ENCODE data around the gene STARD3NL. TPM values are rescaled to one million over a fixed set of nuclear protein-coding genes. Genes with fewer than 3 reads are reported as not detected.

Gene STARD3NL
- polyA plus RNA-seq, 1 experiment = 25.8 TPM

DNA sequence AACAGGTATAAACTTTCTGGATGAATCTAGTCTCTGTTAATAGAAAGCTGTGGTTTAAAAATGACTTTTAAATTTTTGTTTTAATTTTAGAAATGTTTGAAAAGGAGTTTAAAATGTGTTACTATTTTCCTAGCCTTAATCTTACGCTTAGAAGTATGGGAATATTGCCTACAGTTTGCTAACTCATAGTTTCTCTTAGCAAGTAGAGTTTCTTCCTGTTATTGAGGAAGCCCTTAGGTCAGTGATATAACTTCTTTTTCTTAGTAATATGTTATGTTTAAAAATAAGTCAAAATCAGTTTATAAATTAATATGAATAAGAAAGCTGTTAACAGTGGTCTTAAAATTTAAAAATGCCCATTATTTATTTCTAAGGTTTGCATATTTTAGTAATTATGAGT lies 3.1 kb downstream of the STARD3NL start:
- no peaks in the 10 kb centered on the region; the same call in 1 of the 2 replicates for H3K36me3 ChIP-seq (ENCODE audit: control insufficient read depth, insufficient read depth, low read length)
- no peak for DNase-seq (ENCODE audit: low read depth)
- H3K4me3 ChIP-seq (ENCODE audit: low read depth, low read length) = no peak overlapping the region
- TF ChIP-seq, protein P1, sequence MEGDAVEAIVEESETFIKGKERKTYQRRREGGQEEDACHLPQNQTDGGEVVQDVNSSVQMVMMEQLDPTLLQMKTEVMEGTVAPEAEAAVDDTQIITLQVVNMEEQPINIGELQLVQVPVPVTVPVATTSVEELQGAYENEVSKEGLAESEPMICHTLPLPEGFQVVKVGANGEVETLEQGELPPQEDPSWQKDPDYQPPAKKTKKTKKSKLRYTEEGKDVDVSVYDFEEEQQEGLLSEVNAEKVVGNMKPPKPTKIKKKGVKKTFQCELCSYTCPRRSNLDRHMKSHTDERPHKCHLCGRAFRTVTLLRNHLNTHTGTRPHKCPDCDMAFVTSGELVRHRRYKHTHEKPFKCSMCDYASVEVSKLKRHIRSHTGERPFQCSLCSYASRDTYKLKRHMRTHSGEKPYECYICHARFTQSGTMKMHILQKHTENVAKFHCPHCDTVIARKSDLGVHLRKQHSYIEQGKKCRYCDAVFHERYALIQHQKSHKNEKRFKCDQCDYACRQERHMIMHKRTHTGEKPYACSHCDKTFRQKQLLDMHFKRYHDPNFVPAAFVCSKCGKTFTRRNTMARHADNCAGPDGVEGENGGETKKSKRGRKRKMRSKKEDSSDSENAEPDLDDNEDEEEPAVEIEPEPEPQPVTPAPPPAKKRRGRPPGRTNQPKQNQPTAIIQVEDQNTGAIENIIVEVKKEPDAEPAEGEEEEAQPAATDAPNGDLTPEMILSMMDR (IDR thresholded peaks at IDR 0.05; ENCODE audit: insufficient read depth, low read depth, low read length) = no peak
- ChIA-PET CTCF (interaction anchor here (0.8 to 3.1 kb wide), 4 partner anchors 10 to 154 kb away, joined by 3 to 11 read pairs (median 4); no protein-coding TSS in a partner anchor), POLR2A (no interaction called here)
- H3K27me3 ChIP-seq (ENCODE audit: control insufficient read depth, insufficient read depth, low read length) = no peaks in the 10 kb centered on the region

DNA sequence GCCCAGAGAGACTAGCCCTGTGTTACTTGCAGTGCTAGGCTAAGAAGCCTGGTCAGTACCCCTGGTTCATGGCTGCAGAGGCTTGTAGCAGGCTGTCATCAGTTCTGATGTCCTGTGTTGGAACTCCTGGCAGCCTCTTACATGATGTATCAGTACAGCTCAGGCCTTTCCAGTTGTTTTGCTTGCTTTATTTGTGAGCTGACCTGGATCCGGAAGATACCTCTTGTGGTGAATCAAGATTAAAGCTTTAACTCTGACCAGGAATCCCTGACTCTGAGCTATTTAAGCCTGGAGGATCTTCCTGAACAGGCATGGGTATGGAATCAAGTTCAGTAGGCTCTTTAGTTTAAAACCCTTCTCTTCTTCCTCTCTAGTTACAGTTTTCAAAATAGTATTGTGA lies 4.4 kb downstream of the STARD3NL start:
- DNase-seq (ENCODE audit: low read depth) = no peak
- ChIA-PET POLR2A (no interaction called here), CTCF (interaction anchor here (1.1 to 3.1 kb wide), 2 partner anchors 33 to 187 kb away, joined by 3 to 11 read pairs; no protein-coding TSS in a partner anchor)
- Histone ChIP-seq H3K4me3 (ENCODE audit: low read depth, low read length) (no peak overlapping the region), H3K36me3 (ENCODE audit: control insufficient read depth, insufficient read depth, low read length) (no peaks in the 10 kb centered on the region; the same call in 1 of the 2 replicates), H3K27me3 (ENCODE audit: control insufficient read depth, insufficient read depth, low read length) (no peaks in the 10 kb centered on the region)
- TF ChIP-seq, protein P1 (IDR thresholded peaks at IDR 0.05; ENCODE audit: insufficient read depth, low read depth, low read length) = no peak

DNA sequence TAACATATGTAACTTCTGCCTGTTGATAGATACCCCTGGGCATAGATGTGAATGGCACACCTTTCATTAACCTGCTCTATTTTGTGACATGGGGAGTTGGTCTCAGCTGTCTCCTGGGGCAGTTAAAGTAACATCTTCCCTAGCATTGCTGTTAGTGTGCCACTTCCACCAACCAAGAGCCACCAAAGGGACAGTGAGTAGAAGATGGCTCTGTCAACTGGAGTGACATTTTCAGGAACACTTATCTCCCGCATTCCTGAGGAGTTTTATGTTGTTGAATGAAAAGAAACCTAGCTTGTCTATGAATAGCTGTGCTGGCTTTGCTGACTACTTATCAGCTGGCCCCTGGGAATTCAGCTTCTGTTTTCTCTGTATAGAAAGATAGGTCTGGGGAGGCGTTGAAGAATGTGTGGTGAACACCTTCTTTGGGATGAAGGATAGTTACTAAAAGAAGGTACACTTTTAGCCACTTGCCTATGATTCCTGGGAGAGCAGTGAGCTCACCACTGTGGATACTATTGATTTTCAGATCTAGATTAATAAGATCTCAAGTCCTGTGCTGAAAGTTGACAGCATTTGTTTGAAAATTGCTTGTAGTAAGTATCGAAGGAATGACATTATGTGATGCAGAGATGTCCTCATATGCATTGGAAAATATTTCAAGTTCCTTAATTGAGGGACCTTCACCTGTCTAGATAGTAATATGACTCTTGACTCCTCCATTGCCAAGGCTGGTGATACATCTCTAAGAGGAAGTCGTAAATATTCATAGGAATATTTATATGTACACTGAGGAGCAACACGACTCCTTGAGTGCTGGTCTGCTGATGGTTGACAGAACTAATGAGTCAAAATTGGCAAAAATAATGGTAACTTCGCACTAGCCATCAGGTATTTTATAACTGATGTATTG lies 7.6 kb downstream of the STARD3NL start:
- DNase-seq (ENCODE audit: low read depth) = no peak
- CTCF ChIA-PET = interaction anchor here (1.1 to 4.2 kb wide), 3 partner anchors 11 to 37 kb away, joined by 3 to 24 read pairs (median 3); no protein-coding TSS in a partner anchor
- POLR2A ChIA-PET = no interaction called here
- H3K4me3 ChIP-seq (ENCODE audit: low read depth, low read length) = no peak overlapping the region
- TF ChIP-seq, protein P1 (IDR thresholded peaks at IDR 0.05; ENCODE audit: insufficient read depth, low read depth, low read length) = no peak
- no peaks in the 10 kb centered on the region; the same call in 1 of the 2 replicates for H3K36me3 ChIP-seq (ENCODE audit: control insufficient read depth, insufficient read depth, low read length)
- no peaks in the 10 kb centered on the region for H3K27me3 ChIP-seq (ENCODE audit: control insufficient read depth, insufficient read depth, low read length)

DNA sequence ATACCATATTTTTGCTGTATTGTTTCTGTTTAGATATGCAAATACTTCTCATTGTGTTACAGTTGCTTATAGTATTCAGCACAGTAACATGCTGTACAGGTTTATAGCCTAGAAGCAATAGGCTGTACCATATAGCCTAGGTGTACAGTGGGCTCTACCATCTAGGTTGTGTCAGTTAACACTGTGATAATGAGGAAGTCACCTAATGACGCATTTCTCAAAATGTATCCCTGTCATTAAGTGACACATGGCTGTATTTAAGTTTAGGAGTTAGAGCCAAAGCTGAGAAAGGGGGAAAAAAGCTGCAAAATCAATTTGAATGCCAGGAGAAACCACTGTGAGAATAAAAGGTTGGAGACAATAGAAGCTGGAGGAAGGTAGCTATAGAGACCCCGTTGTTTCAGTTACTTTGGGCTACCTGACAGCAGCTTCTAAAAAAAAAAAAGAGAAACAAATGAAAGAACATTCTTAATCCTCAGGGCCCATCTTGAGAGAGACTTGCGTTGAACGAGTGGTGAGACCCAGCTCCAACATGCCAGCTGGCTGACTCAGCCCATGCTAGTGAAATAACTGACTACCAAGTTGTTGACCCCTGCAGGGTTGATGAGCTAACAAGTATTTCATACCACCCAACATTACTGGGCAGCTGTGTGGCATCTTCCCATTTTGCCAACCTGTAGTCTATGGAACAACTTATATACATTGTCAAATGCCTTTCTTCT lies 8.7 kb downstream of the STARD3NL start:
- TF ChIP-seq, protein P1 (IDR thresholded peaks at IDR 0.05; ENCODE audit: insufficient read depth, low read depth, low read length) = no peak
- no peaks in the 10 kb centered on the region for H3K27me3 ChIP-seq (ENCODE audit: control insufficient read depth, insufficient read depth, low read length)
- no peak for DNase-seq (ENCODE audit: low read depth)
- no peaks in the 10 kb centered on the region; the same call in 1 of the 2 replicates for H3K36me3 ChIP-seq (ENCODE audit: control insufficient read depth, insufficient read depth, low read length)
- POLR2A ChIA-PET = no interaction called here
- CTCF ChIA-PET = interaction anchor here (0.9 to 4.2 kb wide), 3 partner anchors 9 to 29 kb away, joined by 3 to 24 read pairs (median 3); partner anchors contain the start of gene STARD3NL
- H3K4me3 ChIP-seq (ENCODE audit: low read depth, low read length) = no peak overlapping the region

Data from BJ (cell line).